Keratinocyte (primary cell): ENCODE data around the gene TNFRSF19. TPM values are rescaled to one million over a fixed set of nuclear protein-coding genes. Genes with fewer than 3 reads are reported as not detected.

Source experiments
- DNase-seq: peaks from one replicate; pipeline ENCODE4 v3.0.0-alpha.2; 2011; ENCODE audit warnings: low read depth, missing footprints, low spot score
- FAIRE-seq: peaks from 2 replicates; lab custom pipeline; 2011; peaks lifted over from hg19 to GRCh38; lab: Jason Lieb, UNC
- H2AFZ ChIP-seq: 2 replicates; pipeline ENCODE4 v1.6.0; 2012; ENCODE audit warnings: low read length, control low read depth, inconsistent platforms; ENCODE audit not compliant: control insufficient read depth
- H3K27ac ChIP-seq: 2 replicates; pipeline ENCODE4 v1.5.1; 2011; ENCODE audit warnings: low read length; ENCODE audit not compliant: control insufficient read depth, insufficient read depth
- H3K27me3 ChIP-seq: 3 replicates; pipeline ENCODE4 v1.6.0; 2011; ENCODE audit warnings: low read length; ENCODE audit not compliant: control insufficient read depth, insufficient read depth; ENCODE audit errors: extremely low read depth
- H3K36me3 ChIP-seq, 2 experiments: 2 replicates in 1 of 2; 3 replicates in 1 of 2; pipeline ENCODE4 v1.5.1; 2011; ENCODE audit warnings: low read length in 2 of 2, mild to moderate bottlenecking in 1 of 2; ENCODE audit not compliant: control insufficient read depth in 2 of 2, insufficient read depth in 2 of 2; ENCODE audit errors: extremely low read depth in 1 of 2
- H3K4me1 ChIP-seq: 3 replicates; pipeline ENCODE4 v1.5.1; 2011; ENCODE audit warnings: low read length; ENCODE audit not compliant: control insufficient read depth, insufficient read depth; ENCODE audit errors: extremely low read depth
- H3K4me2 ChIP-seq: 3 replicates; pipeline ENCODE4 v1.6.0; 2011; ENCODE audit warnings: low read depth, low read length; ENCODE audit not compliant: control insufficient read depth, insufficient read depth; ENCODE audit errors: extremely low read depth
- H3K4me3 ChIP-seq, 3 experiments: fragments of 200-600 bp in 1 of 3; sonication (generic) in 1 of 3; 2 replicates in 2 of 3; 3 replicates in 1 of 3; pipeline ENCODE4 v1.5.1; 2011 to 2016; ENCODE audit warnings: low read length in 3 of 3, mild to moderate bottlenecking in 3 of 3, control low read depth in 2 of 3, inconsistent platforms in 1 of 3, low read depth in 1 of 3, mixed read lengths in 1 of 3, mixed run types in 1 of 3, moderate library complexity in 1 of 3; ENCODE audit not compliant: control insufficient read depth in 2 of 3, insufficient read depth in 2 of 3; ENCODE audit errors: extremely low read depth in 1 of 3
- H3K79me2 ChIP-seq: 2 replicates; pipeline ENCODE4 v1.6.0; 2012; ENCODE audit warnings: low read length; ENCODE audit not compliant: control insufficient read depth, insufficient read depth
- H3K9ac ChIP-seq: 3 replicates; pipeline ENCODE4 v1.6.0; 2011; ENCODE audit warnings: low read length; ENCODE audit not compliant: control insufficient read depth, insufficient read depth; ENCODE audit errors: extremely low read depth
- H3K9me1 ChIP-seq: 3 replicates; pipeline ENCODE4 v1.6.0; 2011; ENCODE audit warnings: low read length; ENCODE audit not compliant: control insufficient read depth, insufficient read depth; ENCODE audit errors: extremely low read depth
- H3K9me3 ChIP-seq: 2 replicates; pipeline ENCODE4 v1.5.1; 2012; ENCODE audit warnings: low read depth, low read length; ENCODE audit not compliant: control insufficient read depth
- H4K20me1 ChIP-seq: 3 replicates; pipeline ENCODE4 v1.6.0; 2011; ENCODE audit warnings: low read length; ENCODE audit not compliant: control insufficient read depth, insufficient read depth; ENCODE audit errors: extremely low read depth
- EZH2 ChIP-seq: IDR thresholded peaks from one replicate; pipeline ENCODE4 v1.6.1; 2012; ENCODE audit warnings: inconsistent platforms, mild to moderate bottlenecking, low read length, moderate library complexity
- dilution Hi-C: fragments of 300-500 bp; cut with MboI; formaldehyde crosslinking; loops from one replicate; pipeline ENCODE4 v1.7.0; 2020; ENCODE audit warnings: low sequenced_read_pairs; ENCODE audit not compliant: extremely low pct_ligation_motif_present
- polyA plus RNA-seq, 5 experiments: library from polyadenylated mRNA; depleted of rRNA in 3 of 5; stranded (reverse) in 3 of 5; stranded (forward) in 1 of 5; unstranded in 1 of 5; fragments of >200 nt; gene quantifications; 1 replicate in 1 of 5; 2 replicates in 3 of 5; 3 replicates in 1 of 5; pipeline versions ENCODE4 v1.2.1 to v1.2.3, GENCODE V29; 2011 to 2012; ENCODE audit warnings: missing spikeins in 2 of 5, low read depth in 1 of 5, low replicate concordance in 1 of 5
- TF ChIP-seq, protein P1 (sequence below), 3 experiments: IDR thresholded peaks in 1 of 3; conservative IDR thresholded peaks in 1 of 3; optimal IDR thresholded peaks in 1 of 3; 2 replicates in 2 of 3; 3 replicates in 1 of 3; pipeline versions ENCODE3 to v1.5.1; 2011; ENCODE audit warnings: low read length in 3 of 3, mild to moderate bottlenecking in 3 of 3, moderate library complexity in 2 of 3, control low read depth in 1 of 3, inconsistent platforms in 1 of 3; ENCODE audit not compliant: insufficient read depth in 2 of 3; ENCODE audit errors: extremely low read depth in 1 of 3

TNFRSF19 gene
- polyA plus RNA-seq, 1 donor (not counting 4 experiments of a cell fraction or from before 2014, with no cell fraction given): 1.8 TPM

DNA sequence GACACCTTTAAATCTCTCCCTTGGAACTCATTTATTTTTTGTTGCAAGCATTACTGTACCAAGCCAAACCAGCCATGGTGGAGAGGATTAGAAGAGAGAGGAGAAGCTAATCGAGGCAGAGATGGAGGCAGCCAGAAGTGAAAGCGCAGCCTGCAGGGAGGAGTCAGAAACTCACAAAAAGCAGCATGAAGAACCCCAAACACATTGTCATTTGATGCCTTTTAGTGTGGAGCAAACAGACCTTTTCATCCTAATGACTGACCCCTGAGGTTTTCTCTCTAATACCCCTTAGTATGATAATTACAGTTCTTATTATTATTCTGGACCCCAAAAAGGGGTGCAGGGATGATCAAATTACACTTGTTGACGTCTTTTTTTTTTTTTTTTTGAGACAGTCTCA, 62.5 kb downstream of the TNFRSF19 start:
- no peaks in the 10 kb centered on the region for H4K20me1 ChIP-seq
- H3K9me3 ChIP-seq: no peaks in the 10 kb centered on the region
- no peak overlapping the region for H3K27ac ChIP-seq
- H3K4me1 ChIP-seq: no peaks in the 10 kb centered on the region
- no peak overlapping the region for H3K4me2 ChIP-seq
- H3K4me3 ChIP-seq: no peak overlapping the region
- H3K9me1 ChIP-seq: no peaks in the 10 kb centered on the region
- DNase-seq (no peak), FAIRE-seq (no peak)
- H3K36me3 ChIP-seq: no peaks in the 10 kb centered on the region
- dilution Hi-C loops: no loop called here
- TF ChIP-seq, protein P1, sequence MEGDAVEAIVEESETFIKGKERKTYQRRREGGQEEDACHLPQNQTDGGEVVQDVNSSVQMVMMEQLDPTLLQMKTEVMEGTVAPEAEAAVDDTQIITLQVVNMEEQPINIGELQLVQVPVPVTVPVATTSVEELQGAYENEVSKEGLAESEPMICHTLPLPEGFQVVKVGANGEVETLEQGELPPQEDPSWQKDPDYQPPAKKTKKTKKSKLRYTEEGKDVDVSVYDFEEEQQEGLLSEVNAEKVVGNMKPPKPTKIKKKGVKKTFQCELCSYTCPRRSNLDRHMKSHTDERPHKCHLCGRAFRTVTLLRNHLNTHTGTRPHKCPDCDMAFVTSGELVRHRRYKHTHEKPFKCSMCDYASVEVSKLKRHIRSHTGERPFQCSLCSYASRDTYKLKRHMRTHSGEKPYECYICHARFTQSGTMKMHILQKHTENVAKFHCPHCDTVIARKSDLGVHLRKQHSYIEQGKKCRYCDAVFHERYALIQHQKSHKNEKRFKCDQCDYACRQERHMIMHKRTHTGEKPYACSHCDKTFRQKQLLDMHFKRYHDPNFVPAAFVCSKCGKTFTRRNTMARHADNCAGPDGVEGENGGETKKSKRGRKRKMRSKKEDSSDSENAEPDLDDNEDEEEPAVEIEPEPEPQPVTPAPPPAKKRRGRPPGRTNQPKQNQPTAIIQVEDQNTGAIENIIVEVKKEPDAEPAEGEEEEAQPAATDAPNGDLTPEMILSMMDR (optimal IDR thresholded peaks at IDR 0.05 in 1 of 3, IDR thresholded peaks at IDR 0.05 in 1 of 3, conservative IDR thresholded peaks at IDR 0.05 in 1 of 3; ENCODE audit: extremely low read depth in 1 of 3, insufficient read depth in 2 of 3, low read length in 3 of 3): no peak
- no peak overlapping the region for H2AFZ ChIP-seq
- H3K79me2 ChIP-seq: no peaks in the 10 kb centered on the region
- H3K9ac ChIP-seq: no peak overlapping the region
- H3K27me3 ChIP-seq: no peaks in the 10 kb centered on the region

DNA sequence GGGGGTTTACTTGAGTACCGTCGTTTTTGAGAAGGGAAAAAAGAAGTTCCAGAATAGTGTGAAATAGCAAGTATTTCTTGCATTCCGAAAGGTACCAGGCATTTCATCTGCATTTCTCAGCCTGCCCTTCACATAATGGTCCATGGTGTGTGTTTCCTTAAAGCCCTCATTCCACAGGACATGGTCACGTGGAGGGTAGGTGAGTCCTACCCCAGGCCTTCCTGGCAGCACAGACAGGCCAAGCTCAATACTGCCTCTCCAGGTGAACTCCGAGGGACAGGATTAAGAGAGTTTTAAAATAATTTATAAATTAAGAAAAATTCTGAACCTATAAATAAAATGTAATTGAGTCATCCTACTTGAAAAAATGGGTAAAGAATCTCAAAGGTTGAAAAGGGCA, 64.7 kb downstream of the TNFRSF19 start:
- TF ChIP-seq, protein P1 (optimal IDR thresholded peaks at IDR 0.05 in 1 of 3, IDR thresholded peaks at IDR 0.05 in 1 of 3, conservative IDR thresholded peaks at IDR 0.05 in 1 of 3; ENCODE audit: extremely low read depth in 1 of 3, insufficient read depth in 2 of 3, low read length in 3 of 3): no peak
- no peak for TF ChIP-seq EZH2
- Histone ChIP-seq H3K9me3 (no peaks in the 10 kb centered on the region), H3K4me3 (no peak overlapping the region), H3K27me3 (no peaks in the 10 kb centered on the region), H3K9ac (no peak overlapping the region), H3K9me1 (no peaks in the 10 kb centered on the region), H2AFZ (no peak overlapping the region), H3K4me1 (no peaks in the 10 kb centered on the region), H3K36me3 (no peaks in the 10 kb centered on the region), H3K79me2 (no peaks in the 10 kb centered on the region), H3K4me2 (no peak overlapping the region), H4K20me1 (no peaks in the 10 kb centered on the region), H3K27ac (no peak overlapping the region)
- no peak for FAIRE-seq
- no peak for DNase-seq
- dilution Hi-C loops: no loop called here
